ENCODE results near the gene PIH1D1.

The PIH1D1 gene

DNA sequence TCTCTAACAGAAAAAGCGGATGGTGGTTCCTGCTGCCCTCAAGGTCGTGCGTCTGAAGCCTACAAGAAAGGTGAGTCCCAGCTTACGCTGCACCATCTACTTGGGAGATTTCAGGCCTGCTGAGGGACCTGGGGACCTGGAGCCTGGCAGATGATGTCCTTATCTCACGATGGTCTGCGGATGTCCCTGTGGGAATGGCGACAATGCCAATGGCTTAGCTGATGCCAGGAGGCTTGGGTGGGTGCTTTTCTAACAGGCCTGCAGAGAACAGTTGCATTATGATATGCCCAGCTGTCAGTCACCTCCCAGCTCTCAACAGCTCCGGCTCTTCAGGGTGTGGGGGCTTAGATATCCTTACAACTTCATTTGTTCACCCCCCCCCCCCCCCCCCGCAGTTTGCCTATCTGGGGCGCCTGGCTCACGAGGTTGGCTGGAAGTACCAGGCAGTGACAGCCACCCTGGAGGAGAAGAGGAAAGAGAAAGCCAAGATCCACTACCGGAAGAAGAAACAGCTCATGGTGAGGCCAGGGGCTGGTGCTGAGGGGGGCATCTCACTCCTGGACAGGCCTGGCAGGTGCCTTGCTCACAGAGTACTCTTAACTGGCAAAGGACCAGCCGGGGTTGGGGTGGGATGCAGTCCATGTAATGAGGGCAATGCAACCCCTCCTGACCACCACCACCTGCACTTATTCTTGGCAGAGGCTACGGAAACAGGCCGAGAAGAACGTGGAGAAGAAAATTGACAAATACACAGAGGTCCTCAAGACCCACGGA lies 39.6 kb upstream of the PIH1D1 start:
- no peaks in the 10 kb centered on the region for H3K9me3 ChIP-seq (ENCODE audit: control insufficient read depth, low read length)
- peaks cover 49% of the 10 kb centered on the region for H3K36me3 ChIP-seq (ENCODE audit: control insufficient read depth, insufficient read depth, low read length)
- H3K4me3 ChIP-seq (ENCODE audit: insufficient read depth, low read depth, low read length, poor library complexity, severe bottlenecking): no peak overlapping the region
- no peak for DNase-seq
- H3K4me1 ChIP-seq (ENCODE audit: control insufficient read depth, insufficient read depth, low read length, poor library complexity, severe bottlenecking): peaks cover 33% of the 10 kb centered on the region
- no peaks in the 10 kb centered on the region for H3K27me3 ChIP-seq (replicated peaks; ENCODE audit: control insufficient read depth, insufficient read depth, low read length, poor library complexity, severe bottlenecking)
- H3K27ac ChIP-seq (ENCODE audit: insufficient read depth, low read length, poor library complexity, severe bottlenecking): peak overlapping the region; percentile 85

DNA sequence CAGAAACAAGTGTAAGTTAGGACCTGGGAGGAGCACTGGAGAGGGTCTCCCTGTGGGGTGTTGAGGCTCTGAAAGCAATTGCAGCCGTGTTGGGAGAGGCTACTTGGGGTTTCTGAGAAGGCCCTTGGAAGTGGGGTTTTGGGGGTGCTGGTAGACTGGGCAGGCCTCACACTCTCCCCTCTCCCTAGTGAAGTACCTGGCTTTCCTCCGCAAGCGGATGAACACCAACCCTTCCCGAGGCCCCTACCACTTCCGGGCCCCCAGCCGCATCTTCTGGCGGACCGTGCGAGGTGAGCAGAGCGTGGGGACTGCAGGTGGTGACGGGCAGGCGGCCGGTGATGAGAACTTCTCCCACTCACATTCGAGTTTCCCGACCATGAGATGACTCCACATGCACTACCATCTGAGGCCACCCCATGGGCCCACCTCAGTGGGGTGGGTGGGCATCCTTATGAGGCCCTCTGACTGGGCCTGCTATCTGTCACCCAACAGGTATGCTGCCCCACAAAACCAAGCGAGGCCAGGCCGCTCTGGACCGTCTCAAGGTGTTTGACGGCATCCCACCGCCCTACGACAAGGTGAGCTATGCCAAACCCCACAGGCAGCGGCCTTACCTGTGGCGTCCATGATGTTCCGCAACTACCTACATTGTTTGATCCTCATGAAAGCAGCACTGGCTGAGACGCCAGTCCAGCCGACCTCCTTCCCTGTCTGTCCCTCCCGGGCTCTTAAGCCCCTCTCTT lies 38.8 kb upstream of the PIH1D1 start:
- Histone ChIP-seq H3K4me1 (ENCODE audit: control insufficient read depth, insufficient read depth, low read length, poor library complexity, severe bottlenecking) (peaks cover 33% of the 10 kb centered on the region), H3K36me3 (ENCODE audit: control insufficient read depth, insufficient read depth, low read length) (peaks cover 57% of the 10 kb centered on the region), H3K27ac (ENCODE audit: insufficient read depth, low read length, poor library complexity, severe bottlenecking) (peak overlapping the region; percentile 85), H3K27me3 (replicated peaks; ENCODE audit: control insufficient read depth, insufficient read depth, low read length, poor library complexity, severe bottlenecking) (no peaks in the 10 kb centered on the region), H3K4me3 (ENCODE audit: insufficient read depth, low read depth, low read length, poor library complexity, severe bottlenecking) (peak overlapping the region; percentile 91), H3K9me3 (ENCODE audit: control insufficient read depth, low read length) (no peaks in the 10 kb centered on the region)
- DNase-seq: no peak

GRCh38 chr19:49489601-49490167 lies 38.1 kb upstream of the PIH1D1 start:
- H3K36me3 ChIP-seq (ENCODE audit: control insufficient read depth, insufficient read depth, low read length): peaks cover 61% of the 10 kb centered on the region
- peak in 1 of 3 donors; percentile 21 for DNase-seq
- H3K4me3 ChIP-seq (ENCODE audit: insufficient read depth, low read depth, low read length, poor library complexity, severe bottlenecking): peak overlapping the region; percentile 91

DNA sequence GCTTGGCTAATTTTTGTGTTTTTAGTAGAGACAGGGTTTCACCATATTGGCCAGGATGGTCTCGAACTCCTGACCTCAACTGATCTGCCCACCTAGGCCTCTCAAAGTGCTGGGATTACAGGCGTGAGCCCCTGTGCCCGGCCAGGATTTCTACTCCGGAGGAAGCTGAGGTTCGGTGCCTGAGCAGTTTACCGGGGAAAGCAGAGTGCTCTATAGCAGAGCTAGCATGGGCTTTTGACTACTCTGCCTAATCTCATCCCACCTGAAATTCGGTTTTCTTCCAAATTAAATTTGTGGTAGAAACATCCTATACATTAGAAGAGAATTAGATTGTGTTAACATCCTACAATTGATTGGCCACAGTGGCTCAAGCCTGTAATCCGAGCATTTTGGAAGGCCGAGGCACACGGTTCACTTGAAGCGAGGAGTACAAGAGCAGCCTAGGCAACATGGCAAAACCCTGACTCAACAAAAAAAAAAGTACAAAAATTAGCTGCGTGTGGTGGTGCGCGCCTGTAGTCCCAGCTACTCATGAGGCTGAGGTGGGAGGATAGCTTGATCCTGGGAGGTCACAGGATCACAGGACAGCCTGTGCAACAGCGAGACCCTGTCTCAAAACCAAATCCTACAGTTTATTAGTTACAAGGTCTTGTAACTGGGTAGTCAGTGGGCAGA lies 37.4 kb upstream of the PIH1D1 start:
- no peaks in the 10 kb centered on the region for H3K27me3 ChIP-seq (replicated peaks; ENCODE audit: control insufficient read depth, insufficient read depth, low read length, poor library complexity, severe bottlenecking)
- peaks cover 66% of the 10 kb centered on the region for H3K36me3 ChIP-seq (ENCODE audit: control insufficient read depth, insufficient read depth, low read length)
- DNase-seq: no peak
- H3K4me1 ChIP-seq (ENCODE audit: control insufficient read depth, insufficient read depth, low read length, poor library complexity, severe bottlenecking): peaks cover 33% of the 10 kb centered on the region
- H3K9me3 ChIP-seq (ENCODE audit: control insufficient read depth, low read length): no peaks in the 10 kb centered on the region
- peak overlapping the region; percentile 91 for H3K4me3 ChIP-seq (ENCODE audit: insufficient read depth, low read depth, low read length, poor library complexity, severe bottlenecking)
- H3K27ac ChIP-seq (ENCODE audit: insufficient read depth, low read length, poor library complexity, severe bottlenecking): peak overlapping the region; percentile 85

More at GRCh38 chr19:49489601-49490167, 38.1 kb upstream of the PIH1D1 start:
- Histone ChIP-seq H3K4me1 (ENCODE audit: control insufficient read depth, insufficient read depth, low read length, poor library complexity, severe bottlenecking) (peaks cover 33% of the 10 kb centered on the region), H3K9me3 (ENCODE audit: control insufficient read depth, low read length) (no peaks in the 10 kb centered on the region), H3K27me3 (replicated peaks; ENCODE audit: control insufficient read depth, insufficient read depth, low read length, poor library complexity, severe bottlenecking) (no peaks in the 10 kb centered on the region), H3K27ac (ENCODE audit: insufficient read depth, low read length, poor library complexity, severe bottlenecking) (peak overlapping the region; percentile 85)

GRCh38 chr19:49488046-49488862 lies 36.6 kb upstream of the PIH1D1 start:
- no peak for DNase-seq
- Histone ChIP-seq H3K9me3 (ENCODE audit: control insufficient read depth, low read length) (no peaks in the 10 kb centered on the region), H3K27me3 (replicated peaks; ENCODE audit: control insufficient read depth, insufficient read depth, low read length, poor library complexity, severe bottlenecking) (no peaks in the 10 kb centered on the region), H3K4me1 (ENCODE audit: control insufficient read depth, insufficient read depth, low read length, poor library complexity, severe bottlenecking) (peaks cover 33% of the 10 kb centered on the region), H3K27ac (ENCODE audit: insufficient read depth, low read length, poor library complexity, severe bottlenecking) (peak overlapping the region; percentile 85), H3K36me3 (ENCODE audit: control insufficient read depth, insufficient read depth, low read length) (peaks cover 68% of the 10 kb centered on the region), H3K4me3 (ENCODE audit: insufficient read depth, low read depth, low read length, poor library complexity, severe bottlenecking) (peak overlapping the region; percentile 91)

GRCh38 chr19:49487277-49488045 lies 35.8 kb upstream of the PIH1D1 start, which contains the start of gene RPL13A:
RPL13A (plus strand) TSS chr19:49487608; CDS start chr19:49487630, 22 bp downstream.
- H3K27ac ChIP-seq (ENCODE audit: insufficient read depth, low read length, poor library complexity, severe bottlenecking): peak within 1 kb of the TSS; percentile 85
- no peaks in the 10 kb centered on the region for H3K27me3 ChIP-seq (replicated peaks; ENCODE audit: control insufficient read depth, insufficient read depth, low read length, poor library complexity, severe bottlenecking)
- peaks cover 28% of the 10 kb centered on the region for H3K4me1 ChIP-seq (ENCODE audit: control insufficient read depth, insufficient read depth, low read length, poor library complexity, severe bottlenecking)
- peak within 1 kb of the TSS; percentile 91 for H3K4me3 ChIP-seq (ENCODE audit: insufficient read depth, low read depth, low read length, poor library complexity, severe bottlenecking)
- H3K36me3 ChIP-seq (ENCODE audit: control insufficient read depth, insufficient read depth, low read length): peaks cover 65% of the 10 kb centered on the region
- H3K9me3 ChIP-seq (ENCODE audit: control insufficient read depth, low read length): no peaks in the 10 kb centered on the region
- DNase-seq: peak; percentile 98 to 100 (median 100)

GRCh38 chr19:49486710-49487276 lies 35.2 kb upstream of the PIH1D1 start:
- Histone ChIP-seq H3K27me3 (replicated peaks; ENCODE audit: control insufficient read depth, insufficient read depth, low read length, poor library complexity, severe bottlenecking) (no peaks in the 10 kb centered on the region), H3K4me3 (ENCODE audit: insufficient read depth, low read depth, low read length, poor library complexity, severe bottlenecking) (no peak overlapping the region), H3K4me1 (ENCODE audit: control insufficient read depth, insufficient read depth, low read length, poor library complexity, severe bottlenecking) (peaks cover 25% of the 10 kb centered on the region), H3K27ac (ENCODE audit: insufficient read depth, low read length, poor library complexity, severe bottlenecking) (peak overlapping the region; percentile 85), H3K9me3 (ENCODE audit: control insufficient read depth, low read length) (no peaks in the 10 kb centered on the region), H3K36me3 (ENCODE audit: control insufficient read depth, insufficient read depth, low read length) (peaks cover 63% of the 10 kb centered on the region)
- DNase-seq: no peak

- Histone ChIP-seq H3K27me3 (replicated peaks; ENCODE audit: control insufficient read depth, insufficient read depth, low read length, poor library complexity, severe bottlenecking) (no peaks in the 10 kb centered on the region), H3K27ac (ENCODE audit: insufficient read depth, low read length, poor library complexity, severe bottlenecking) (peak overlapping the region; percentile 85), H3K4me1 (ENCODE audit: control insufficient read depth, insufficient read depth, low read length, poor library complexity, severe bottlenecking) (peaks cover 27% of the 10 kb centered on the region), H3K4me3 (ENCODE audit: insufficient read depth, low read depth, low read length, poor library complexity, severe bottlenecking) (no peak overlapping the region), H3K9me3 (ENCODE audit: control insufficient read depth, low read length) (no peaks in the 10 kb centered on the region), H3K36me3 (ENCODE audit: control insufficient read depth, insufficient read depth, low read length) (peaks cover 63% of the 10 kb centered on the region)
- DNase-seq: no peak
These were observed 34.6 kb upstream of the PIH1D1 start for GRCh38 chr19:49486232-49486631.

Measured in effector memory CD4-positive, alpha-beta T cell (primary cell).